ENCODE data around the gene UBL4B.
A peak's percentile ranks its signal among the peaks of the same experiment; 100 is the strongest.

Gene UBL4B

GRCh38 chr1:110153407-110153950 is 41.2 kb downstream of the UBL4B start:
- no peak for TF ChIP-seq CTCF (IDR thresholded peaks at IDR 0.05; ENCODE audit: insufficient read depth, missing control alignments)
- DNase-seq (ENCODE audit: insufficient read length, low spot score) (peak; percentile 51), FAIRE-seq (no peak)

GRCh38 chr1:110155878-110156522 is 43.8 kb downstream of the UBL4B start:
- TF ChIP-seq CTCF (IDR thresholded peaks at IDR 0.05; ENCODE audit: insufficient read depth, missing control alignments), result no peak
- DNase-seq (ENCODE audit: insufficient read length, low spot score), result no peak
- FAIRE-seq, result no peak

- FAIRE-seq (no peak), DNase-seq (ENCODE audit: insufficient read length, low spot score) (no peak)
- TF ChIP-seq CTCF (IDR thresholded peaks at IDR 0.05; ENCODE audit: insufficient read depth, missing control alignments), result no peak
Observed at GRCh38 chr1:110158261-110158660, 46.0 kb downstream of the UBL4B start.

GRCh38 chr1:110159168-110159567 is 46.9 kb downstream of the UBL4B start:
- DNase-seq (ENCODE audit: insufficient read length, low spot score) (no peak), FAIRE-seq (no peak)
- TF ChIP-seq CTCF (IDR thresholded peaks at IDR 0.05; ENCODE audit: insufficient read depth, missing control alignments), result no peak

GRCh38 chr1:110160538-110161100 is 48.4 kb downstream of the UBL4B start:
- FAIRE-seq (no peak), DNase-seq (ENCODE audit: insufficient read length, low spot score) (no peak)
- TF ChIP-seq CTCF (IDR thresholded peaks at IDR 0.05; ENCODE audit: insufficient read depth, missing control alignments), result no peak

- DNase-seq (ENCODE audit: insufficient read length, low spot score), result no peak
- TF ChIP-seq CTCF (IDR thresholded peaks at IDR 0.05; ENCODE audit: insufficient read depth, missing control alignments), result no peak
- no peak for FAIRE-seq
Observed at GRCh38 chr1:110161165-110161564, 48.9 kb downstream of the UBL4B start.

- DNase-seq (ENCODE audit: insufficient read length, low spot score), result no peak
- FAIRE-seq, result no peak
Observed at GRCh38 chr1:110161849-110162248, 49.6 kb downstream of the UBL4B start.

More at GRCh38 chr1:110161849-110162248, 49.6 kb downstream of the UBL4B start:
- no peak for TF ChIP-seq CTCF (IDR thresholded peaks at IDR 0.05; ENCODE audit: insufficient read depth, missing control alignments)

Data from D721Med (cell line).